ENCODE results near the gene NTN5.

DNA sequence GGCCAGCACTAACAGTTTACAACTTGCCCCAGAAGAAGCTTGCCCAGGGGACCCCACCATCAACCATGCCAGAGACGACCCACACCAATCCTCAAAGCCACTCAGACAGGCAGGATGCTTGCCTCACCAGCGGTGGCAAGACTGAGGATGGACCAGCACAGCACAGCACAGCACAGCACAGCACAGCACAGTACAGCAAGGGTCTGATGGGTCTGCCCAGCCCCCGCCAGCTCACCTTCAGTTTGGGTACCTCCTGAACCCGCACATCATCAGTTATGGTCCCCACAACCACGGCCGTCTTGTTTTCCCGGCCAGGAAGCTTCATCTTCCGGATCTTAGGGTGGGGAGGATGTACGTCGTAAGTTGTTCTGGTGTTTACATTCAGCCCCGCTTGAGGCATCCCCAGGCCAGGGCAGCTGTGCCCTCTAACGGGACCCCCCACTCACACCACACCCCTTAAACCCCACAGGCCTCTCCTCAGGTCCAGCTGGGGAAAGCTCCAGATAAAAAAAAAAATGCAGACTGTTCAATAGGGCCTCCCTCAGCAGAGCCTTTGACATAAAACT lies 56.2 kb downstream of the NTN5 start:
- no peak for TF ChIP-seq RFX5 (IDR thresholded peaks at IDR 0.05; ENCODE audit: low read depth, low read length)
- no peak for TF ChIP-seq POLR2A (IDR thresholded peaks at IDR 0.05; ENCODE audit: low read depth, low read length)

Measured in IMR-90 (cell line).